Smooth muscle cell of the brain vasculature (primary cell): ENCODE data around the gene NOX5.

Experiments
- DNase-seq: peaks from one replicate; pipeline ENCODE4 v3.0.0-alpha.2; 2012; ENCODE audit warnings: low read depth, low spot score

Gene NOX5

GRCh38 chr15:69100821-69101220, 86.3 kb downstream of the NOX5 start:
- no peak for DNase-seq

GRCh38 chr15:69104050-69104750, 89.7 kb downstream of the NOX5 start:
- DNase-seq: no peak

- no peak for DNase-seq
These were observed 91.0 kb downstream of the NOX5 start for GRCh38 chr15:69105451-69105985.

GRCh38 chr15:69107025-69107620, 92.6 kb downstream of the NOX5 start:
- DNase-seq: no peak
